DMS 273 (cell line): Measurements from ENCODE around the gene SPCS1.

Experiments
- DNase-seq: peaks from one replicate; lab custom pipeline; 2025; ENCODE audit not compliant: unreplicated experiment; lab: John Stamatoyannopoulos, UW

The SPCS1 gene

DNA sequence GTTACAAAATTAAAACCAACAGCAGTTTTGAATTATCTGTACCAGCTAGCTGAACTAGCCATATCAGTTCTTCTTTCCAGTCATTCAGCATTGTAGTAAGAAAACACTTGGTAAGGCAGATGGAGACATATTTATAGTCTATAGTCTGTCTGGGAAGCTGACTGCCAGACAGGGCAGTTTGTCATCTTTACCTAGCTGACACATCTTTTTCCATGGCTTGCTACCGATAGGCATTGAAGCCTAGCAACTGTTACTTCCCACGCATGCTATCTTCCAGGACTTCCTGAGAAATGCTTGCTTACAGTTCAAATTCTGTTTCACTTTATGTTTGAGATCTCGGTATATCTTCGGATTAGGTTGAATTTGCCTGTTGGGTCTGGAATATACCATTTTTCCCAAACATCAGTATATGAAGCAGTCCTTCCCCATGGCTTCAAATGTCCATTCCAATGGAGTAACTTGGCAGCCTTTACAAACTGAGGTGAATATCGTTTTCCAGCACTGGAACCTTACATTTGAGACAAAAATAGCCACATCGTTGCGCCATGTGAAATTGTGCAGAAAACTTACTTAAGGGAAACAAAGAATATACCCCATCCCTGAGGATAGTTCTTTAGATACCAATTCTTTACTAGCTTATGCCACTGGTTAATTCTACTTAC, 11.2 kb upstream of the SPCS1 start:
- no peak for DNase-seq

DNA sequence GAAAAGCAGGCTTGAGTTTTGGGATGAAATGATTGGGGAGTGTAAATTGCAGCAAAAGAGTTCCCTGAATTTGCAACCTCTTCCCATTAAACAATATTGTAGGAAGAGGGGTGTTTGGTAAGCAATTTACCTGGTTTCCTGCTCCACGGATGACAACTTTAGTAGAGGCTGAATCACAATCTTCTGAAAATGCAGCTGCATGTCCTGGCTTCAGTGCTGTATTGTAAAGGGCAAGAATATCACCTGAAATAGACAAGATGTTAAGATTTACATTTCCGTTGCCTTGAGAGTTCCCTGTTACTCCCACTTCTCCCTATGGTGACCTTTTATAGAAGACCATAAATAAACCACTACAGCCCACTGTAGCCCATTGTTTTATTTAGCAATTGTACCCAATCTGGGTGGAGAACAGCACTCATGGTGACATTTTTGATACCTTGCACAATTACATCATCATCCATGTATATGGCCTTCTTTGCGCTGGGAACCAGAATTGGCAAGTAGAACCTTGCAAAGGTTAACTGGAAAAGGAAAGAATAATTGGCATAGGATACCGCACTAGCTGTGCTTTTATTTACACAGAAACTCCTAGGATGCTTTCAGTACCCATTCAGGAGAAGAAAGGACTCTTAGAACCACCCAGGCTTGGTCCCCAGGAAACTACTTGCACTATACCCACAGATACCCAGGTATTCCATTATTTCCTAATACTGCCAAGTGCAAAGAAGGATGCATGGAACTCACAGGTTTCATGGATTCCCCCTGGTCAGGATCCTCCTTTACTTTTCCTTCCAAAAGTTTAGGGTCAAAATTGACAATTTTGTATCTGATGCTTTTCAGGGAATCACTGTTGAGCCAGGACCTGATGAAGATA, 9.9 kb upstream of the SPCS1 start:
- DNase-seq = peak; percentile 19

DNA sequence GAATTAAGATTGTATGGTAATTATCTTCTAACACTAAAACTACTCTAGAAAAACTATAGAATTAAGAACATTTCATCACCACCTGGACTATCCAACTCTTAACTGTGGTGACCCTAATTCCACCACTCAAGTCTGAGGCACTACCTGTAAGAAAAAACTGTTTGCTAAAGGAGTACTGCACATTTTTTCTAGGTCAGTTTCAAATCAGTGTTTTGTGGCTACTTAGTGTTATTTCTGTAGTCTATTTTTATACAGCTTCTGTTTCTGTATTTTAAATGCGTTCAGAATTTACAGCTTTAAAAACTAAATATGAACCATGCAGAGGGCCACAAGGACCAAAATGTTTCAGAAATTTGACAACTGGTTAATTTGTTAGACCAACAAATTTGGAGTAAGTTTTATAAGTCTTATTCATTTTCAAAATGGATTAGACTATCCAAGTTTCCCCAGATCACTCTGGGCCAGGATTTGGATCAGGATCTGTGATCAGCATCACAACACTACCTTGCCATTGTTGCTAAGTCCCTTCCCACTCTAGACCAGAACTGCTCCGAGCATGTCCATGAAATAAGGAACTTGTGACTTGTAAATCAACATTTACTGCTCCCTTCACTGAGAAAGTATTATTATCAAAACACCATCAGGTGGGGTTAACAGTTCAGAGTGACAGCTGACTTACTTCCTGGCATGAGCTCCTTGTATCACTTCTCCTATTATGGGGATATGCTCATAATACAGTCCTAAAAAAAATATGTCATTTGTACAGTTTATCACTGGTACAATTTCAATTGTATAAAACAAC, 8.9 kb upstream of the SPCS1 start:
- DNase-seq = no peak

DNA sequence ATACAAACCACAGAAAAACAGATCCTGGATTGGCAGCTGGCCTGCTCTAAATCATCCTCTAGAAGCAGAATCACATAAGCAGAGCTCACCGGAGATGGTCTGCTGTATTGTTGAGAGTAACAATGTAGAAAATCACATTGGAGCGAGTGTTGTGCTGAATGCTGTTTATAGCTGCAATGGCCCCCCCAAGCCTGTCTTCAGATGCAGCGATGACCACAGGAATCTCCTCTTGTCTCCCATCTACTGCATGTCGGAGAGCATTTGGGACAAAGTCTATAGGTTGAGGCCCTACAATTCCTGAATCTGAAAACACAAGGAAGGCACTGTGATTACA, 8.3 kb upstream of the SPCS1 start:
- DNase-seq = no peak

DNA sequence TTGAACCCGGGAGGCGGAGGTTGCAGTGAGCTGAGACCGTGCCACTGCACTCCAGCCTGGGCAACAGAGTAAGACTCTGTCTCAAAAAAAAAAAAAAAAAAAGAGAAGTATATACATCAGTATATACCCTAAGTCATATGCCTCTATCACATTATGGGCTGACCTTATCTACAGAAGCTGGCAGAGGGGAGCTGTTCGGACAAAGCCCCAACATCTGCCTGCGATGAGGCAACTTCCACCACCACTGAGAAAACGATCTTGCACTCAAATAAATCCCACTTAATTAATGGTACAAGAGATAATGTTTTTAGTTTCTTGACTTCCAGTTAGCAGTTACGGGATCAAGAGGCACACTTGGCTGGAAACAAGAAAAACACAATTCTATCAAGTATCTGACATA, 2.6 kb upstream of the SPCS1 start:
- DNase-seq = no peak

DNA sequence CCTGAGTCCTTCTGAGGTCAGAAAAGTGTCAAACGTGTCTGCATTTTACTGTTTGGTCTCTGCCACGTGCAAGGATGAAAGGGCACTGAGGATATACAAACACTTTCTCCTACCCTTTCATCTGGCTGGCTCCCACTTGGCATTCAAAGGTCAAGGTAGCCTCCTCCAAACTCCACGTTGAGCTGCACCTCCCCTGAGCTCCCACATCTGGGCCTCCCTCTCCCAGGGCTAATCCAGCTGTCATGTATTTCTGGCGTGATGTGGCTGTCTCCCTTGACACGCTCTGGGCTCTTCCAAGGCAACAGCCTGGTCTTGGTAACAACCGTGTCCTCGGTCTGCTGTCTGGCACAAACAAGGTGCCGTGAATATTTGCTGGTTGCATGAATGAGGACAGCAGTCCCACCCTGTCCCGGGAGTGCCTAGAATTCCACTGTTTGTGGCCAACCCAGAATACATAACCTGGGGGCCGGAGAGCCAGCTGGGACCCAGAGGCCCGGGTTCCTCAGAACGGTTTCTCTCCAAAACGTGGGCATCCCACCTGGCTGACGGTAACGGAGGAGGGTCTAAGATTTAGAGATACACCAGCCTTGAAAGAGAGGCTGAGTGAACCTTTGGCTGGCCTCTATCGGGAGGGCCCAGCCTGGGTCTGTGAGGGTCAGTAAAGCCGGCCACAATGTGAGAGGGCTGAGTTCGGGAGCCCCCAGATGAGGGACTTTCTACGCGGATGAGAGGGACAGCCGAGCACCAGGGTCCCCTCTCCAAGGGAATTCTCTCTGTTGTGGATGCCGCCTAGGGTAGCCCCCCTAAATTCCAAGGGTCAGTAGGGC, 1.1 kb upstream of the SPCS1 start:
- DNase-seq = peak; percentile 57

DNA sequence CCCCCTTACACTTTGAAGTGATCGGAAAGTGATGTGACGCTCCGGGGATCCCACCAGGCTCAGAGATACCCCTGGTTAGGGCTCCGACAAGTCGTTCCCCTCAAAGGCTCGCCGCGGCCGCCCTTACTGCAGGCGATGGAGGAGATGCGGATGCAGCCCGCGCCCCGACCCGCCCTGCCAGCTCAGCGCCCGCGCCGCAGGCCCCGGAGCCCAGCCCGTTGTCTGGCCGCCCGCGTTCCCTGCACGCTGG, 543 bp upstream of the SPCS1 start:
- no peak for DNase-seq

DNA sequence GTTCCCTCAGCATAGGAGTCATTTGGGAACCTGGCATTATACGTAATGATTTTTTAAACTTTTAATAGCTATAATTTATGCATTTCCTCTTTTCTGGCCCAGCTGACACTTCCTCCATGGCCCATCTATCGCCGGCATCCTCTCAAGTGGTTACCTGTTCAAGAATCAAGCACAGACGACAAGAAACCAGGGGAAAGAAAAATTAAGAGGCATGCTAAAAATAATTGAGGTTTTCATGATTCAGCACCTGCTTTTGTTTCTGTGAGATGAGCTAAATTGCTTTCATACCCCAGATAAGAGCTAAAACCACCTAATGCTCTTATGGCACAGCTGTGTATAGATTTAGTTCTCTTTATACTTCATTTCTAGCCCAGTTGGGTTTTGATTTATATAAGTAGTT, 1.7 kb downstream of the SPCS1 start:
- DNase-seq = no peak

DNA sequence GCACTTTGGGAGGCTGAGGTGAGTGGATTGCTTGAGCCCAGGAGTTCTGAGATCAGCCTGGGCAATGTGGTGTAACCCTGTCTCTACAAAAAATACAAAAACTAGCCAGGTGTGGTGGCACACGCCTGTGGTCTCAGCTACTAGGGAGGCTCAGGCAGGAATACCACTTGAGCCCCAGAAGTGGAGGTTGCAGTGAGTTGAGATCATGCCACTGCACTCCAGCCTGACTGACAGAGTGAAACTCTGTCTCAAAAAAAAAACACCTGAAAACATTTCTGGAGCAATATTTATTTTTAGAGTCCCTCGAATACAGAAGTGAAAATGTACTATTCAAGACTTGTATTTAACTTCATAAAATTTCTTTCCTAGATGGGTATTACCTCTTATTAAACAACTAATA, 4.6 kb downstream of the SPCS1 start:
- no peak for DNase-seq

DNA sequence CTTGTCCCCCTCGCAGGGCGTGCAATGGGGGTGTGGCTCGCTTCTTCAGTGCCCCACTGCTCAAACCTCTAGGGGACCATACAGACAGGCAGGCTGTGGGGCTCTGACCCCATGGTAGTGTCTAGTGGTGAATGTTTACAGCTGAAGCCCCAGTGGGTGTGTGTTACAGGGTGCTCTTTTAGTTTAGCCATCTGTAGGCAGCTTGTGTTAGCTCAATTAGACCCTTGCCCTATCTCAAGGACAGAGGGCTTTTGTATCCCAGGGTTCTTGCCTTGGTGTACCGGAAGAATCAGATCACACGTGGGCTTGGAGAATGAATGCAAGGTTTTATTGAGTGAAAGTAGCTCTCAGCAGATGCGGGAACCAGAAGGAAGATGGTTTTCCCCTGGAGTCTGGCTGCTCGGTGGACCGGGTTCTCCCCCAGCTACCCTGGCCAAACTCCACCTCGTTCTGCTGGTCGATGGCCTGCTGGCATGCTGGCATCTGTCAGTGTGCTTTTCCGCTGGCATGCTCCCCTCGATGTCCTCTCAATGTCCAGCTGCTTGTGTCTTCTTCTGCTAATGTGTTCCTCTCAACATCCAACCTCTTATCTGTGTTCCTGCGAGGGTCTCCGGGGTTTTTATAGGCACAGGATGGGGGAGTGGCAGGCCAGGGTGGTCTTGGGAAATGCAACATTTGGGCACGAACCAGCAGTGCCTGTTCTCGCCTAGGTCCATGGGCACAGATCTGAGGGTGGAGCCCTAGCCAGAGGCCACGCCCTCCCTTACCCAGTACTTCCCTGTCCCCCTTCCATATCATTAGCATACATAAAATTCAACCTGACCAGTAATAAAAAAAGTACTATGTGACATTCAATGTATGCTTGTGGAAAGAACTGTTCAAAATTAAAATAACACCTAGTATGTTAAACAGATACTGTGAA, 6.6 kb downstream of the SPCS1 start:
- no peak for DNase-seq

DNA sequence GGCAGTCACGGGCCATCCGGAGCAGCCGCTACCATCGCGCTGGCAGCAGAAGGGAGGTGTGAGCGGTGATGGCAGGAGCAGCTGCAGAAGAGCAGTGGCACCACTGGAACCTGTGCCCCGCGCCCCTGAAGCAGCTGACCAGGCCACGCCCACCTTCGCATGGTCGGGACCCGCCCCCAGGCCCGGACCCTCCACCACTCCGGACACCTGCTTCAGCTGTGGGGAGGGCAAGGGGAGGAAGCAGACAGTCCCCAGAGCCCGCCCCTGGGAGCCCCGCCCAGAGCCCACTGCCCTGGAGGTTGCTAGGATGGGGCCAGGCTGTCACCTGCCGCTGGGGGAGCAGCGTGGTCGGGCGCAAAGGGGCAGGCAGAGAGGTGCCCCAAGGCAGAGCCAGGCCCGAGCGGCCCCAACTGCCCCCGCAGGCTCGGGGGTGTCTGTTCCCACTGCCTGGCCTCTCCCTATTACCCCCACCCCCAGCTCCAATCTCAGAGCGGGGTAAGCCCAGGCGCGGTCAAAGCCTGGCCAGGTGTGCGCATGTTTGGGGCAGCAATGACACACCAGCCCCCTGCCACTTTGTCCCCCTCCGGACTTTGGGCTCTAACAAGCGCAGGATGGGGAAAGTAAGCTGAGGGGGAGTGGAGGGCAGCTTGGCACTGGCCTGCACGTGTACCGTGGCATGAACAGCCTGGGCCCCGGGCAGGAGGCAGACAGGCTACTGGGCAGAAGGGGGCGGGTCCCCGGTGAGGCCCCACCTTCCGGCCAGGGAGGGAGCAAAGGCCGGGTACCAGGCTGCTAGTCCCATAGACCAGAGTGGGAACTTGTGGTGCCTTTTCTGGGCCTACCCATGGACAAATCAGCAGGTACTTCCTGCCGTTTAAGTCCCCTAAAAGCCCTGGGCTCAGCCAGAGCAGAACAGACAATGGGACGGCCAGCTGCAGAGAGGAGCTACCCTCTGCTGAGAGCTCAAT, 8.7 kb downstream of the SPCS1 start:
- no peak for DNase-seq

DNA sequence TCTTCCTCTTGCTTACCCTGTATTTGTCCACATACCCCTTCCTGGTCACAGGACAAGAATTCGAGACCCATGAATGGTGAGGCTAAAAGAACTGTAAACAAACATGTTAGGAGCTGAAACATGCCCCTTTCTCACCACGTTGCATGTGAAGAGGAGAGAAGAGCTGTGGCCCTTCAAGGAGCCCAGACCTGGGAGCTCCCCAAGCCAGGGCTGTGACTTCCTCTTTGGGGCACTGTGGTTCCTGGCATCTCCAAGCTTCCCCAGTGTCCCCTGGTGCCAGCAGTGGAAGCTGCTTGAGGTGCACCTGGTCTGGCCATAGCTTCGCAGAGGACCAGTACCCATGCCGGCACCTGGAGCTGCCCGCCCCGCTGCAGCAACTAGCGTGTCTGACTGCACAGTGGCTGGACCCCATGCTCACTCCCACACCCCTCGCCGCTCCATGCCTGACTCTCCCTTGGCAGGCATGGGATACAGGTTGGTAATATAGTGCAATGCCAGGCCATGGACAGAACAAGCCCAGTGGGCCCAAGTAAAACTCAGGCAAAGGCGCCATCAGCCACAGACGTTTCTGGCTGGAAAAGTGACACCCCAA, 9.9 kb downstream of the SPCS1 start:
- DNase-seq = no peak

DNA sequence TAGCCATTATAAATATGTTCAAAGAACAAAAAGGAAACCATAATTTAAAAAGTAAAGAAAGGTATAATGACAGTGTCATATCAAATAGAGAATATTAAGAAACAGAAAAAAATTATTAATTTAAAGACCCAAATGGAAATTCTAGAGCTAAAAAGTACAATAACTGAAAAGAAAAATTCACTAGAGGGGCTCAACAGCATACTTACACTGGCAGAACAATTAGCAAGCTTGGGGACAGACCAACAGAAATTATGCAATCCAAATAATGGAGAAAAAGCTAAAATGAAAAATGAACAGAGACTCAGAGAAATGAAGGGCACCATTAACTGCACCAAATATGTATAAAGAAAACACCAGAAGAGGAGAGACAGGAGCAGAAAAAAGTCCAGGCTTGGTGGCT, 13.7 kb downstream of the SPCS1 start:
- DNase-seq = no peak

DNA sequence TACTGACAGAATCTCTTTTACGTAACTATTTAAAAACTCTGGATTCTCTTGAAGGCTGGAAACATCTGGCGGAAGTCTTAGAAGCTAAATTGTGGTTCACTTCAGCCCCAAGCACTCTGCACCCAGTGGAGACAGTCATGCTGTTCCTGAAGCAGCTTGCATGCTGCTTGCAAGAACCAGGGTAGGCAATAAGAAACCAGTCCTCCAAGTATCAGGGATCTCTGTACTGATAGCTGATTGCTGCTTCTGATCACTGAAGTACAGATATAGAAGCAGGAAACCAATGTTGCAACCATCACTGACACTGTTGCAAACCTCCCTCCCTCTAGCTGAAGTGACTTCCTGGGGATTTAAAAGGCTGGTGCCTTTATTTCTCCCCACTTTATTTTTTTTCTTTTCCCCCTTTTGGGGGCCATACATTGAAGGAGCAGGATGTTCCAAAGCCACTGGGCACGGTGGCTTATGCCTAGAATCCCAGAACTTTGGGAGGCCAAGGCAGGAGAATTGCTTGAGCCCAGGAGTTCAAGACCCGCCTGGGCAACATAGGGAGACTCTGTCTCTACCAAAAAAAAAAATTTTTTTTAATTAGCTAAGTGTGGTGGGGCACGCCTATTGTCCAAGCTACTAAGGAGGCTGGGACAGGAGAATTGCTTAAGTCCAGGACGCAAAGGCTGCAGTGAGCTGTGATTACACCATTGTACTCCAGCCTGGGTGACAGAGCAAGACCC, 15.3 kb downstream of the SPCS1 start:
- no peak for DNase-seq

DNA sequence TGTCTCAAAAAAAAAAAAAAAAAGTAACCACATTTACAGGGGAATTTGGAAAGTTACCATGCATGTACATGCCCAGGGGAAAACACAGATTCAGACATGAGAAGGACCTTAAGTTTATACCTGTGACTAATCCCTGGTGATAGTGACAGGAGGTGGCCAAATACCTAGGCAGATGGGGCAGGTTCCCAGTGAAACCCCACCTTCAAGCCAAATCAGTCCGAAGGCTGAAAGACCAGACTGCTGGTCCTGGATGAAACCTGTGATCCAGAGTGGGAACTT, 15.8 kb downstream of the SPCS1 start:
- DNase-seq = no peak

DNA sequence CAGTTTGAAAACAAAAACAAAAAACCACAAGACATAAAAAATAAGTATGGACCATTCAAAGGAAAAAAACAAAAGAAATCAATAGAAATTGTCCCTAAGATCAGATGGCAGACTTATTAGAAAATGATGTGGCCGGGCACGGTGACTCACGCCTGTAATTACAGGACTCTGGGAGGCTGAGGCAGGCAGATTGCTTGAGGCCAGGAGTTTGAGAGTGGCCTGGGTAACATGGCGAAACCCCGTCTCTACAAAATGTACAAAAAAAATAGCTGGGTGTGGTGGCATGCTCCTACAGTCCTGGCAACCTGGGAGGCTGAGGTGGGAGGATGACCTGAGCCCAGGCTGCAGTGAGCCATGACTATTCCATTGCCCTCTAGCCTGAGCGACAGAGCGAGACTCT, 16.6 kb downstream of the SPCS1 start:
- no peak for DNase-seq

DNA sequence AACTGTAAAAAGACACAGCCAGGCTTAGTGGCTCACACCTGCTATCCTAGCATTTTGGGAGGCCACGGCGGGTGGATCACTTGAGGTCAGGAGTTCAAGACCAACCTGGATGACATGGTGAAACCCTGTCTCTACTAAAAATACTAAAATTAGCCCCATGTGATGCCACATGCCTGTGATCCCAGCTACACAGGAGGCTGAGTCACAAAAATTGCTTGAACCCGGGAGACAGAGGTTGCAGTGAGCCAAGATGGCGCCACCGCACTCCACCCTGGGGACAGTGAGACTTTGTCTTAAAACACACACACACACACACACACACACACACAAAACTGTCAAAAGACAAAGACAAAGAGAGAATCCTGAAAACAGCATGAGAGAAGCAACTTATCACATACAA, 18.0 kb downstream of the SPCS1 start:
- no peak for DNase-seq

DNA sequence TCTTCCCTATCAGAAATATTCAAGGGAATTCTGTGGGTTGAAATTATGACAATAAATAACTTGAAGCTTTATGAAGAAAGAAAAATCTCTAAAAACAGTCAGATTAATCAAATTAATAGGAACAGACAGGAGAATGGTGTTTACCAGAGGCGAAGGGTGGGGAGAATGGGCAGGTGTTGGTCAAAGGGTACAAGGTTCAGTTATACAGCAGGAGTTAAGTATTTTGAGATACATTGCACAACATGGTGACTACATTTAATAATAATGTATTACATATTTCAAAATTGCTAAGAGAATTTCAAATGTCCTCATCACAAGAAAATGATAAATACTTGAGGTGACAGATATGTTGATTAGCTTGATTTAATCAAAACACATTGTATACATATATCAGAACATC, 18.6 kb downstream of the SPCS1 start:
- no peak for DNase-seq
